Peyer's patch (tissue), 4 donors: Measurements from ENCODE around the gene TUSC2.

Source experiments
- POLR2A ChIP-seq, 2 donors: fragments of 450-650 bp; IDR thresholded peaks; one replicate each; pipeline ENCODE4 v1.5.1; 2017; ENCODE audit warnings: antibody characterized with exemption in 2 of 2, mild to moderate bottlenecking in 2 of 2, moderate library complexity in 2 of 2
- TF ChIP-seq, protein P1 (sequence below), 6 experiments: fragments of 450-650 bp in 4 of 6; fragments of 200-600 bp in 2 of 6; sonication (generic) in 1 of 6; IDR thresholded peaks; one replicate each; pipeline ENCODE4 v1.5.1; 2017 to 2019; ENCODE audit warnings: antibody characterized with exemption in 6 of 6, mild to moderate bottlenecking in 3 of 6, moderate library complexity in 1 of 6

DNA sequence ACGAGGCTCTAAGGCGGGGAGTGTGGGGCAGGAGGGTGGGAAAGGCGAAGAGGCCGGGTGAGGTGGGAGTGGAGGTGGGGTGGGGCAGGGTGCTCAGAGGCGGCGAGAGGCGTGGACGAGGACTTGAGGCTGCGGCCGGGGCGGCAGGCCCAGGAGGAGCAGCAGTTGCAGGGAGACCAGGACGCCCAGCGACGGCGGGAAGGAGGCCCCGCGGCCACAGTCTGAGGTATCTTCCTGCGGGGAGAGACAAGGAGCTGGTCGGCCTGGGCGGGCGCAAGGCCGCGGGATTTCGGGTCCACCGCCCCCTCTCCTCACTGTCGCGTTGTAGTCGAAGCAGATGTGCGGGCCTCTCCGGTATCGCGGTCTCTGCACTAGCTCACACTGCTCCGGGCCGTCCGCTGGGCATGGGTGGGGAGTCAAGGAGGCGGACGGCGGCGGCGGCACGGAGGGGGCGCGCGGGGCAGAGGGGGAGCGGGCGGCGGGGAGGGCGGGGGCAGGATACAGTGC, 36.6 kb upstream of the TUSC2 start:
- TF ChIP-seq, protein P1, sequence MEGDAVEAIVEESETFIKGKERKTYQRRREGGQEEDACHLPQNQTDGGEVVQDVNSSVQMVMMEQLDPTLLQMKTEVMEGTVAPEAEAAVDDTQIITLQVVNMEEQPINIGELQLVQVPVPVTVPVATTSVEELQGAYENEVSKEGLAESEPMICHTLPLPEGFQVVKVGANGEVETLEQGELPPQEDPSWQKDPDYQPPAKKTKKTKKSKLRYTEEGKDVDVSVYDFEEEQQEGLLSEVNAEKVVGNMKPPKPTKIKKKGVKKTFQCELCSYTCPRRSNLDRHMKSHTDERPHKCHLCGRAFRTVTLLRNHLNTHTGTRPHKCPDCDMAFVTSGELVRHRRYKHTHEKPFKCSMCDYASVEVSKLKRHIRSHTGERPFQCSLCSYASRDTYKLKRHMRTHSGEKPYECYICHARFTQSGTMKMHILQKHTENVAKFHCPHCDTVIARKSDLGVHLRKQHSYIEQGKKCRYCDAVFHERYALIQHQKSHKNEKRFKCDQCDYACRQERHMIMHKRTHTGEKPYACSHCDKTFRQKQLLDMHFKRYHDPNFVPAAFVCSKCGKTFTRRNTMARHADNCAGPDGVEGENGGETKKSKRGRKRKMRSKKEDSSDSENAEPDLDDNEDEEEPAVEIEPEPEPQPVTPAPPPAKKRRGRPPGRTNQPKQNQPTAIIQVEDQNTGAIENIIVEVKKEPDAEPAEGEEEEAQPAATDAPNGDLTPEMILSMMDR (IDR thresholded peaks at IDR 0.05): no peak
- TF ChIP-seq POLR2A (IDR thresholded peaks at IDR 0.05): no peak
